ENCODE results near the gene PTRH1. TPM values are rescaled to one million over a fixed set of nuclear protein-coding genes. Genes with fewer than 3 reads are reported as not detected.

PTRH1 gene
- total RNA-seq, 1 experiment from 2014 or later, result 8.7 TPM

GRCh38 chr9:127667127-127667844 is 48.2 kb downstream of the PTRH1 start:
- H3K4me1 Mint-ChIP-seq (ENCODE audit: low read depth, unreplicated experiment), result no peaks in the 10 kb centered on the region
- no peak overlapping the region for H3K27ac Mint-ChIP-seq (ENCODE audit: unreplicated experiment)
- H3K9me3 Mint-ChIP-seq (ENCODE audit: unreplicated experiment), result no peaks in the 10 kb centered on the region
- ChIA-PET POLR2A (no interaction called here), CTCF (interaction anchor here (0.7 kb wide), 1 partner anchor 405 kb away, joined by 3 read pairs; no protein-coding TSS in a partner anchor)
- no peaks in the 10 kb centered on the region for H3K36me3 Mint-ChIP-seq (ENCODE audit: insufficient read depth, unreplicated experiment)
- TF ChIP-seq CTCF (IDR thresholded peaks at IDR 0.05; ENCODE audit: insufficient read depth in 1 of 2, low read depth in 1 of 2, low read length in 1 of 2, severe bottlenecking in 1 of 2, unreplicated experiment in 1 of 2), result no peak
- intact Hi-C loops (cut with micrococcal nuclease; ENCODE audit: unreplicated experiment), result no loop called here
- H3K36me3 ChIP-seq (ENCODE audit: control insufficient read depth, insufficient read depth, low read length), result no peaks in the 10 kb centered on the region
- no TSS peak for BruUV-seq (replicated peaks)
- no peaks in the 10 kb centered on the region for H3K27me3 ChIP-seq (replicated peaks; ENCODE audit: control insufficient read depth, insufficient read depth, low read length)
- no peaks in the 10 kb centered on the region for H3K9me3 ChIP-seq
- peaks cover 6% of the 10 kb centered on the region for H3K27me3 Mint-ChIP-seq (ENCODE audit: insufficient read depth, unreplicated experiment)
- no peak overlapping the region for H3K4me3 Mint-ChIP-seq (ENCODE audit: unreplicated experiment)
- H3K4me1 ChIP-seq, result no peaks in the 10 kb centered on the region
- H3K4me3 ChIP-seq (ENCODE audit: low read depth, low read length), result no peak overlapping the region
- DNase-seq, result no peak

- Mint-ChIP-seq H3K4me1 (ENCODE audit: low read depth, unreplicated experiment) (no peaks in the 10 kb centered on the region), H3K36me3 (ENCODE audit: insufficient read depth, unreplicated experiment) (no peaks in the 10 kb centered on the region), H3K4me3 (ENCODE audit: unreplicated experiment) (no peak overlapping the region), H3K27ac (ENCODE audit: unreplicated experiment) (no peak overlapping the region), H3K9me3 (ENCODE audit: unreplicated experiment) (no peaks in the 10 kb centered on the region), H3K27me3 (ENCODE audit: insufficient read depth, unreplicated experiment) (peaks cover 6% of the 10 kb centered on the region)
- Histone ChIP-seq H3K9me3 (no peaks in the 10 kb centered on the region), H3K27me3 (replicated peaks; ENCODE audit: control insufficient read depth, insufficient read depth, low read length) (no peaks in the 10 kb centered on the region), H3K4me3 (ENCODE audit: low read depth, low read length) (no peak overlapping the region), H3K4me1 (no peaks in the 10 kb centered on the region), H3K36me3 (ENCODE audit: control insufficient read depth, insufficient read depth, low read length) (no peaks in the 10 kb centered on the region)
- BruUV-seq (replicated peaks), result no TSS peak
- no peak for TF ChIP-seq CTCF (IDR thresholded peaks at IDR 0.05; ENCODE audit: insufficient read depth in 1 of 2, low read depth in 1 of 2, low read length in 1 of 2, severe bottlenecking in 1 of 2, unreplicated experiment in 1 of 2)
- no peak for DNase-seq
- CTCF ChIA-PET, result interaction anchor here (0.7 kb wide), 1 partner anchor 70 kb away, joined by 3 read pairs; the partner anchor contains the start of gene TOR2A
- POLR2A ChIA-PET, result no interaction called here
- intact Hi-C loops (cut with micrococcal nuclease; ENCODE audit: unreplicated experiment), result no loop called here
Measured at GRCh38 chr9:127664678-127665507, 50.6 kb downstream of the PTRH1 start.

GRCh38 chr9:127664324-127664677 is 51.2 kb downstream of the PTRH1 start:
- no peaks in the 10 kb centered on the region for H3K4me1 ChIP-seq
- H3K36me3 ChIP-seq (ENCODE audit: control insufficient read depth, insufficient read depth, low read length), result no peaks in the 10 kb centered on the region
- no peak overlapping the region for H3K4me3 Mint-ChIP-seq (ENCODE audit: unreplicated experiment)
- H3K27me3 Mint-ChIP-seq (ENCODE audit: insufficient read depth, unreplicated experiment), result peaks cover 6% of the 10 kb centered on the region
- no TSS peak for BruUV-seq (replicated peaks)
- H3K27ac Mint-ChIP-seq (ENCODE audit: unreplicated experiment), result no peak overlapping the region
- ChIA-PET POLR2A (no interaction called here), CTCF (no interaction called here)
- H3K9me3 ChIP-seq, result no peaks in the 10 kb centered on the region
- H3K27me3 ChIP-seq (replicated peaks; ENCODE audit: control insufficient read depth, insufficient read depth, low read length), result no peaks in the 10 kb centered on the region
- no peaks in the 10 kb centered on the region for H3K36me3 Mint-ChIP-seq (ENCODE audit: insufficient read depth, unreplicated experiment)
- no peak overlapping the region for H3K4me3 ChIP-seq (ENCODE audit: low read depth, low read length)
- DNase-seq, result no peak
- intact Hi-C loops (cut with micrococcal nuclease; ENCODE audit: unreplicated experiment), result no loop called here
- no peak for TF ChIP-seq CTCF (IDR thresholded peaks at IDR 0.05; ENCODE audit: insufficient read depth in 1 of 2, low read depth in 1 of 2, low read length in 1 of 2, severe bottlenecking in 1 of 2, unreplicated experiment in 1 of 2)
- no peaks in the 10 kb centered on the region for H3K4me1 Mint-ChIP-seq (ENCODE audit: low read depth, unreplicated experiment)
- no peaks in the 10 kb centered on the region for H3K9me3 Mint-ChIP-seq (ENCODE audit: unreplicated experiment)

Other genes starting within 250 kb of the PTRH1 start
- 5.5 and 6.7 TPM in 2 replicates for gene STXBP1, start 103.4 kb downstream of the PTRH1 start, total RNA-seq (2022)
- not detected in 2 replicates for gene CFAP157, start 8.7 kb downstream of the PTRH1 start, total RNA-seq (2022)
- gene TTC16, start 416 bp upstream of the PTRH1 start, total RNA-seq (2022), result not detected in 2 replicates
- 12.9 and 14.2 TPM in 2 replicates for gene TOR2A, start 19.6 kb upstream of the PTRH1 start, total RNA-seq (2022)
- 0.34 TPM in 1 of 2 replicates, not detected in the other for gene SH2D3C, start 63.0 kb upstream of the PTRH1 start, total RNA-seq (2022)
- 47.9 and 48.2 TPM in 2 replicates for gene CDK9, start 70.4 kb upstream of the PTRH1 start, total RNA-seq (2022)
- 54.4 and 57.3 TPM in 2 replicates for gene FPGS, start 87.2 kb upstream of the PTRH1 start, total RNA-seq (2022)
- gene ENG, start 139.0 kb upstream of the PTRH1 start, total RNA-seq (2022), result 0.18 and 0.53 TPM in 2 replicates
- 39.2 and 41.5 TPM in 2 replicates for gene AK1, start 162.0 kb upstream of the PTRH1 start, total RNA-seq (2022)
- gene ST6GALNAC6, start 183.9 kb upstream of the PTRH1 start, total RNA-seq (2022), result 20.7 and 25.1 TPM in 2 replicates
- gene ST6GALNAC4, start 201.4 kb upstream of the PTRH1 start, total RNA-seq (2022), result 12.1 and 13.2 TPM in 2 replicates
- gene PIP5KL1, start 215.1 kb upstream of the PTRH1 start, total RNA-seq (2022), result 2.3 and 3.8 TPM in 2 replicates
- gene DPM2, start 222.2 kb upstream of the PTRH1 start, total RNA-seq (2022), result 38.7 and 39.4 TPM in 2 replicates

All from Caco-2 (cell line).